HG03520 (cell line): ENCODE results near the gene HACE1.
A peak's percentile ranks its signal among the peaks of the same experiment; 100 is the strongest.
"Not testable (repeated sequence)": the region's sequence is repeated elsewhere in the genome, so short reads cannot be mapped to it uniquely, and the experiment has no call there.

ENCODE experiments used
- ATAC-seq: cut with Tn5 transposase; IDR thresholded peaks from one replicate; pipeline ENCODE4 v1.9.1; 2021; ENCODE audit warnings: mild to moderate bottlenecking, moderate library complexity; ENCODE audit not compliant: unreplicated experiment

The HACE1 gene, protein sequence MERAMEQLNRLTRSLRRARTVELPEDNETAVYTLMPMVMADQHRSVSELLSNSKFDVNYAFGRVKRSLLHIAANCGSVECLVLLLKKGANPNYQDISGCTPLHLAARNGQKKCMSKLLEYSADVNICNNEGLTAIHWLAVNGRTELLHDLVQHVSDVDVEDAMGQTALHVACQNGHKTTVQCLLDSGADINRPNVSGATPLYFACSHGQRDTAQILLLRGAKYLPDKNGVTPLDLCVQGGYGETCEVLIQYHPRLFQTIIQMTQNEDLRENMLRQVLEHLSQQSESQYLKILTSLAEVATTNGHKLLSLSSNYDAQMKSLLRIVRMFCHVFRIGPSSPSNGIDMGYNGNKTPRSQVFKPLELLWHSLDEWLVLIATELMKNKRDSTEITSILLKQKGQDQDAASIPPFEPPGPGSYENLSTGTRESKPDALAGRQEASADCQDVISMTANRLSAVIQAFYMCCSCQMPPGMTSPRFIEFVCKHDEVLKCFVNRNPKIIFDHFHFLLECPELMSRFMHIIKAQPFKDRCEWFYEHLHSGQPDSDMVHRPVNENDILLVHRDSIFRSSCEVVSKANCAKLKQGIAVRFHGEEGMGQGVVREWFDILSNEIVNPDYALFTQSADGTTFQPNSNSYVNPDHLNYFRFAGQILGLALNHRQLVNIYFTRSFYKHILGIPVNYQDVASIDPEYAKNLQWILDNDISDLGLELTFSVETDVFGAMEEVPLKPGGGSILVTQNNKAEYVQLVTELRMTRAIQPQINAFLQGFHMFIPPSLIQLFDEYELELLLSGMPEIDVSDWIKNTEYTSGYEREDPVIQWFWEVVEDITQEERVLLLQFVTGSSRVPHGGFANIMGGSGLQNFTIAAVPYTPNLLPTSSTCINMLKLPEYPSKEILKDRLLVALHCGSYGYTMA

DNA sequence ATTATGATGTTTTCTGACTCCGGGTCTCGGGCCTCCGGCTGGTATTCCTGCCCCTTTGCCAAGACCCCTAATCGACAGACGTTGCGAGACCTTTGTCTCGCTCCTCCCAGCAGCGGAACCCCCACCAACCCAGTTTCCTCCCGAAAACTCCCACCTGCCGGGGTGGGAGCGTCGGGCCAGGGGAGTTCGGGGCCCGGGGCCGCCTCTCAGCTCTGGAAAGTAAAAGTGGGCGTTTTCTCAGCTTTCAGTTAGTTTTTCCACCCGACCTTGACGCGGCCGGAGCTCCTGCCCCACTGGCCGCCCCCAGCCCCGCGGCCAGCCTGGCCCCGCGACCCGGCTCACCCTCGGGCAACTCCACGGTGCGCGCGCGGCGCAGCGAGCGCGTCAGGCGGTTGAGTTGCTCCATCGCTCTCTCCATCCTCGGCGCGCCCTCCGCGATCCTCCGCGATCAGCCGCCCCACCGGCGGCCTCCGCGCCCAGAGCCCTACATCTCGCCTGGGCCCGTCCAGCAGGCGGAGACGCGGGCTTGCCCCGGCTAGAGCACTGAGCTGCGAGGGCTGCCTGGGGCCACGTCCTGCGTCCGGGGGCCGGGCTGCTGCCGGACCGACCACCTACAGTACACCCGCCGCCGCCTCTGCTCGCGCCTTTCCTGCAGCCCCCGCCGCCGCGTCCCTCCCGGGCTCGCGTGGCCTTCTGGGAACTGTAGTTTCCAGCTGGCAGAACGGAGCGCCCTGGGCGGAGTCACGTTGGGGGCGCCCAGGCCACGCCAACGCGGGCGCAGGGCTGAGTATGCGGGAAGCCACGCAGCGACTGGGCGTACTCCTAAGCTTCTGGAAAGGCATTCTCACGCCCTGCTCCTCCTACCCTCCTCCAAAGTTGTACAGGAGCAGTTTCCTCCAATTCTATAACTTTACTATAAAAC is at the start of gene HACE1:
HACE1 (minus strand) TSS at position 695 of the 922 bp plus-strand sequence; CDS start at position 418, 277 bp downstream.
- peak; percentile 97 for ATAC-seq

GRCh38 chr6:104908888-104909525 is 49.3 kb upstream of the HACE1 start:
- no peak for ATAC-seq

GRCh38 chr6:104908031-104908887 is 48.5 kb upstream of the HACE1 start:
- ATAC-seq: no peak

DNA sequence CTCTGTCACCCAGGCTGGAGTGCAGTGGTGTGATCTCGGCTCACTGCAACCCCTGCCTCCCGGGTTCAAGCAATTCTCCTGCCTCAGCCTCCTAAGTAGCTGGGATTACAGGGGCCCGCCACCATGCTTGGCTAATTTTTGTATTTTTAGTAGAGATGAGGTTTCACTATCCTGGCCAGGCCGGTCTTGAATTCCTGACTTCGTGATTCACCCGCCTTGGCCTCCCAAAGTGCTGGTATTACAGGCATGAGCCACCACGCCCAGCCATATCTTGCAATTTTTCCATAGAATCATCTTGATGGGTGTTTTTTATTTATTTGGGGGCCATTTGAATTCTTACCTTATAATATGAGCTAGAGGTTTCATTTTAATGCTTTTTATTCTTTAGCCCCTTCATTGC is 39.2 kb upstream of the HACE1 start:
- not testable (repeated sequence) for ATAC-seq

DNA sequence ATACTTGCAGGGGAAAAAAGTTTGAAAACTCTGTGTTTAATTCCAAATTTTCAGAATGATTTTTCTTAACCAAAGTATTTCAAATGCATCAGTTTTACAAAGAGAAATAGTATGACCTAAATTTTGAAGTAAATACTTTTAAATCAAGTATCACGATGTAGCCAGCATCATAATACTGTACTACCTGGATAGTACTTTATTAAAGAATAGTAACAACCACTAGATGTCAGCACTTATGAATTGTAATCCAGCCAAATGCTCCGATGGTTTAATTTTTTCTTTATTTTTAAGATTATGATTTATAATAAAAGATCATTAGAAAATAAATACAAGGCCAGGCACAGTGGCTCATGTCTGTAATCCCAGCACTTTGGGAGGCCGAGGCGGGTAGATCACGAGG is 37.2 kb upstream of the HACE1 start:
- no peak for ATAC-seq

GRCh38 chr6:104888066-104888465 is 28.3 kb upstream of the HACE1 start:
- no peak for ATAC-seq

- ATAC-seq: no peak
These were observed 27.6 kb upstream of the HACE1 start for GRCh38 chr6:104887350-104887749.

- no peak for ATAC-seq
These were observed 25.9 kb upstream of the HACE1 start for GRCh38 chr6:104885518-104886043.

DNA sequence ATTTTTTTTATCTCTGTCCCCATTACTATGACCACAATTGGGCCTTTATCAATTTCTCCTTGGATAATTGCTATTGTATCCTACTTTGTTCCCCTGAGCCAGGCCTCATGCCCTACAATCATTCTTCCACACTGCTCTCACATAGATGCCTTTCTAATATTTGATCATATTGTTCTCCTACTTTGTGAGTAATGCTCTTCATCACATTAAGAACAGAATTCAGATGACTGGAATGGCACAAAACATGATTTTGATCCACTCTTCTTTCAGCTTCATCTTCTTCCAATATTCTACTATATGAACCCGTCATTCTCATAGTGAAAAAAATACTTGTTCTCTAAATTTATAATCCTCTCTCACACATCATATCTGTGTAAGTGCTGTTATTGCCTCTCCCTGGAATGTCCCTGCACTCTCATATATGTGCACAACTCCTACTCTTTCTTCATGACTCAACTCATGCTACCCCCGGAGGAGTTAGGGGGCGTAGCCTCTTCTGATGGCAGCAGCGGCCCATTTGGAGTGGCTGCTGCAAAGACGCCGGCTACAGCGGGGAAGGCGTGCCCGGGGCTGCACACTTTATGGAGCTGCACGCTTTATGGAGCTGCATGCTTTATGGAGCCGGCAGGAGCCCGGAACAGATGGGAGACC is 25.3 kb upstream of the HACE1 start:
- ATAC-seq: no peak

GRCh38 chr6:104881964-104882668 is 22.4 kb upstream of the HACE1 start:
- ATAC-seq: no peak

- ATAC-seq: no peak
These were observed 2.7 kb upstream of the HACE1 start for GRCh38 chr6:104862456-104862855.

DNA sequence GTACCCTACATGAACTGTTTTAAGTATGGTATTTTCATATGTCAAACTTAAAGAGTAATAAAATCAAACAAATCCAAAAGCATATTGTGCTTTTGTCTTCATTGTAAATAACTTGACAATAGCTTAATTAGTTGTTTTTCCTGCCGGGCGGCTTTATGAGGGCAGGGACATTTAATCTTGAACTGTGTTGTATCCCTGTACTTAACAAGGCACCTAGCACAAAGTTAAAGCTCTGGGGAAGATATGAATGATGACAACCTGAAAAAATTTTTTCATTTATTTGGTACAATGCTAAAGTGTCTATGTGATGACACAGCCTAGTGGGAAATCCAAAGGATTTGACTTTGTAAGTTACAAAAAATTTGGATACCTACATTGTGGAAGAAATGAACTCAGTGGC is 502 bp upstream of the HACE1 start:
- no peak for ATAC-seq

DNA sequence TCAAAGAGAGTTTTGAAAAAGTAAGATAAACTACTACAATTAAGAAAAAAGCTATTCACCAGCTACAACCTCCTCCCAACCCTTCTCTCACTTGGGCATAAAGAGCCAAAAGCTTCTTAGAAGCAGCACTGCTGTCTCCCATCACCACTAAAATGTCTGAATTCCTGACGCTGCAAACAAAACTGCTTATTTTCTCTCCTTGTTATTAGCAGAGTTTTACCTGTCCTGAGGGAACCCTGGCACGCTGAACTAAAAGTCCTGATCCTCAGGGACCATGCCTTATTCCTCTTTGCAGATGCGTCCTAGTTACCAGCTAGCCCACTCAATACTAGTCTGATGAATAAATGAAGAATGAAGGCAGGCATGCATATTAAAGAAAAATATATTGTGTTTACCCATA is 1.1 kb downstream of the HACE1 start:
- no peak for ATAC-seq

DNA sequence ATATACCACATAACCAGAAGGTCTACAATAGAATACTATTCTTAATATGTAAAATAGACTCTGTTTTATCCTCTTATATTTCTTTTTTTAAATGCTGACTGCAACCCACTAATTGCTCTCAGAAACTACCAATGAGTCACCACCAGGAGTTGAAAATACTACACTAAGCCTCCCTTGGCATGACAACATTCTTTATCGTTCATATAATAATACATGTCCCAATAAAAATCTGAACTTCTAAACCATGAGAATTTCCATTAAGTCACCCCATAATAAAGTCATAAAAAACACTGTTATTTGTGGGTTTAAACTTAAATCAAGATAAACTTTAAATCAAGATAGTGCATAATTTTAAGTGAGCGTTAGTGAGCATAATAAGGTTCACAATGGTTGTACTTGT is 4.2 kb downstream of the HACE1 start:
- ATAC-seq: no peak

DNA sequence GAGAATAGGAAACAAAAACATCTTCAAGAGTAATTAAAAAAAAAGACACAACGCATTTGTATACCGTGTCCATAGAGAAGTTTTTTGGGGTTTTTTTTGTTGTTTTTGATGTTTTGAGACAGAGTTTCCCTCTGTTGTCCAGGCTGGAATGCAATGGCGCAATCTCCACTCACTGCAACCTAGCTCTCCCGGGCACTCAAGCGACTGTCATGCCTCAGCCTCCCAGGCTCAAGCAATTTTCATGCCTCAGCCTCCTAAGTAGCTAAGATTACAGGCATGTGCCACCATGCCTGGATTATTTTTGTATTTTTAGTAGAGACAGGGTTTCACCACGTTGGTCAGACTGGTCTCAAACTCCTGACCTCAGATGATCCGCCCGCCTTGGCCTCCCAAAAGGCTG is 12.0 kb downstream of the HACE1 start:
- not testable (repeated sequence) for ATAC-seq

GRCh38 chr6:104843229-104843628 is 16.5 kb downstream of the HACE1 start:
- no peak for ATAC-seq

DNA sequence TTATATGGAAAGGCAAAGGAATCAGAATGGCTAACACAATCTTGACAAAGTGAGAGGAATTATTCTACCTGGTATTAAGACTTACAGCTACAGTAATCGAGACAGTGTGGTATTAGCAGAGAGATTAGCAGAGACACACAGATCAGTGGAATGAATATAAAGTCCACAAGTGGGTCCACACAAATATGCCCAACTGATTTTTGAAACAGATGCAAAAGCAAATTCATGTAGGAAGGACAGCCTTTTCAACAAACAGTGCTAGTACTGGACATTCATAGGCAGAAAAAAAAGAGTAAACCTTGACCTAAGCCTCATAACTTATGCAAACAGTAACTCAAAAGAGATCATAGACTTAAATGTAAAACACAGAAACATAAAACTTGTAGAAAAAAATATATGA is 22.6 kb downstream of the HACE1 start:
- no peak for ATAC-seq

- not testable (repeated sequence) for ATAC-seq
These were observed 23.2 kb downstream of the HACE1 start for GRCh38 chr6:104836479-104837020.
